ENCODE measurements around the gene AFF3. TPM values are rescaled to one million over a fixed set of nuclear protein-coding genes. Genes with fewer than 3 reads are reported as not detected.

The AFF3 gene
- total RNA-seq, 4 donors from 2014 or later, result 9.0 to 20.2 (median 14.5) TPM

GRCh38 chr2:99878581-99879350 lies 263.6 kb downstream of the AFF3 start:
- DNase-seq, result no peak
- Histone ChIP-seq H3K4me1 (peaks cover 0 to 12% (median 3%) of the 10 kb centered on the region in 4 donors), H3K9me3 (no peaks in the 10 kb centered on the region), H3K27ac (no peak overlapping the region), H3K4me3 (no peak overlapping the region), H3K27me3 (no peaks in the 10 kb centered on the region), H3K36me3 (no peaks in the 10 kb centered on the region)
- TF ChIP-seq CTCF (IDR thresholded peaks at IDR 0.05), result no peak
- no peak for TF ChIP-seq POLR2AphosphoS5 (IDR thresholded peaks at IDR 0.05)
- no peak for TF ChIP-seq EP300 (IDR thresholded peaks at IDR 0.05; ENCODE audit: low read depth)
- TF ChIP-seq POLR2A (IDR thresholded peaks at IDR 0.05), result no peak
- intact Hi-C loops (cut with DNase I; ENCODE audit: low total_unique reads) (no loop called here), in situ Hi-C loops (cut with MboI; ENCODE audit: low pct_ligation_motif_present in 1 of 4, low pct_unique_long_range_greater_than_20kb in 1 of 4, low sequenced_read_pairs in 3 of 4) (no loop called here)
- 38 to 78% methylated on average over 5 of the region's 5 CpGs for WGBS, 2 donors (ENCODE audit: low coverage in 1 of 2)

GRCh38 chr2:99877963-99878362 lies 264.4 kb downstream of the AFF3 start:
- in situ Hi-C loops (cut with MboI; ENCODE audit: low pct_ligation_motif_present in 1 of 4, low pct_unique_long_range_greater_than_20kb in 1 of 4, low sequenced_read_pairs in 3 of 4) (no loop called here), intact Hi-C loops (cut with DNase I; ENCODE audit: low total_unique reads) (no loop called here)
- no peaks in the 10 kb centered on the region for H3K27me3 ChIP-seq
- H3K27ac ChIP-seq, result no peak overlapping the region
- 76 to 86% methylated on average over 2 to 4 of the region's 4 CpGs for WGBS, 2 donors (ENCODE audit: low coverage in 1 of 2)
- TF ChIP-seq EP300 (IDR thresholded peaks at IDR 0.05; ENCODE audit: low read depth) (no peak), POLR2AphosphoS5 (IDR thresholded peaks at IDR 0.05) (no peak), POLR2A (IDR thresholded peaks at IDR 0.05) (no peak), CTCF (IDR thresholded peaks at IDR 0.05) (no peak)
- no peaks in the 10 kb centered on the region for H3K9me3 ChIP-seq
- H3K36me3 ChIP-seq, result no peaks in the 10 kb centered on the region
- H3K4me1 ChIP-seq, result peaks cover 0 to 12% (median 3%) of the 10 kb centered on the region in 4 donors
- no peak overlapping the region for H3K4me3 ChIP-seq
- no peak for DNase-seq

- no peak for TF ChIP-seq CTCF (IDR thresholded peaks at IDR 0.05)
- no peak for TF ChIP-seq POLR2A (IDR thresholded peaks at IDR 0.05)
- no peak for TF ChIP-seq EP300 (IDR thresholded peaks at IDR 0.05; ENCODE audit: low read depth)
- TF ChIP-seq POLR2AphosphoS5 (IDR thresholded peaks at IDR 0.05), result no peak
- no peaks in the 10 kb centered on the region for H3K36me3 ChIP-seq
- H3K27ac ChIP-seq, result no peak overlapping the region
- WGBS, 2 donors (ENCODE audit: low coverage in 1 of 2), result 80 to 96% methylated on average over 3 of the region's 3 CpGs
- no peak overlapping the region for H3K4me3 ChIP-seq
- intact Hi-C loops (cut with DNase I; ENCODE audit: low total_unique reads) (no loop called here), in situ Hi-C loops (cut with MboI; ENCODE audit: low pct_ligation_motif_present in 1 of 4, low pct_unique_long_range_greater_than_20kb in 1 of 4, low sequenced_read_pairs in 3 of 4) (no loop called here)
- no peak for DNase-seq
- H3K4me1 ChIP-seq, result peaks cover 0 to 6% (median under 1%) of the 10 kb centered on the region in 4 donors
- no peaks in the 10 kb centered on the region for H3K27me3 ChIP-seq
- no peaks in the 10 kb centered on the region for H3K9me3 ChIP-seq
These were observed 265.4 kb downstream of the AFF3 start for GRCh38 chr2:99876956-99877355.

- intact Hi-C loops (cut with DNase I; ENCODE audit: low total_unique reads) (no loop called here), in situ Hi-C loops (cut with MboI; ENCODE audit: low pct_ligation_motif_present in 1 of 4, low pct_unique_long_range_greater_than_20kb in 1 of 4, low sequenced_read_pairs in 3 of 4) (no loop called here)
- TF ChIP-seq CTCF (IDR thresholded peaks at IDR 0.05), result no peak
- no peak for TF ChIP-seq POLR2AphosphoS5 (IDR thresholded peaks at IDR 0.05)
- H3K4me3 ChIP-seq, result no peak overlapping the region
- H3K27me3 ChIP-seq, result no peaks in the 10 kb centered on the region
- DNase-seq, result no peak
- no peaks in the 10 kb centered on the region for H3K4me1 ChIP-seq
- no peaks in the 10 kb centered on the region for H3K9me3 ChIP-seq
- H3K36me3 ChIP-seq, result no peaks in the 10 kb centered on the region
- WGBS, 2 donors (ENCODE audit: low coverage in 1 of 2), result 95 to 100% methylated on average over 2 to 7 of the region's 7 CpGs
- H3K27ac ChIP-seq, result no peak overlapping the region
These were observed 266.7 kb downstream of the AFF3 start for GRCh38 chr2:99875627-99876201.
